22Rv1 (cell line): ENCODE measurements around the gene COL27A1.

ENCODE experiments used
- H3K27ac ChIP-seq: fragments of 450-650 bp; 2 replicates; pipeline ENCODE4 v1.5.1; 2017
- CTCF ChIP-seq: fragments of 450-650 bp; IDR thresholded peaks from 2 replicates; pipeline ENCODE4 v1.5.1; 2017; ENCODE audit warnings: mild to moderate bottlenecking
- ZFX ChIP-seq: fragments of 450-650 bp; IDR thresholded peaks from 2 replicates; pipeline ENCODE4 v1.6.1; 2017; ENCODE audit warnings: antibody characterized with exemption, borderline replicate concordance

The COL27A1 gene

GRCh38 chr9:114303977-114304376 lies 148.6 kb downstream of the COL27A1 start:
- no peak for TF ChIP-seq CTCF
- TF ChIP-seq ZFX, result no peak

DNA sequence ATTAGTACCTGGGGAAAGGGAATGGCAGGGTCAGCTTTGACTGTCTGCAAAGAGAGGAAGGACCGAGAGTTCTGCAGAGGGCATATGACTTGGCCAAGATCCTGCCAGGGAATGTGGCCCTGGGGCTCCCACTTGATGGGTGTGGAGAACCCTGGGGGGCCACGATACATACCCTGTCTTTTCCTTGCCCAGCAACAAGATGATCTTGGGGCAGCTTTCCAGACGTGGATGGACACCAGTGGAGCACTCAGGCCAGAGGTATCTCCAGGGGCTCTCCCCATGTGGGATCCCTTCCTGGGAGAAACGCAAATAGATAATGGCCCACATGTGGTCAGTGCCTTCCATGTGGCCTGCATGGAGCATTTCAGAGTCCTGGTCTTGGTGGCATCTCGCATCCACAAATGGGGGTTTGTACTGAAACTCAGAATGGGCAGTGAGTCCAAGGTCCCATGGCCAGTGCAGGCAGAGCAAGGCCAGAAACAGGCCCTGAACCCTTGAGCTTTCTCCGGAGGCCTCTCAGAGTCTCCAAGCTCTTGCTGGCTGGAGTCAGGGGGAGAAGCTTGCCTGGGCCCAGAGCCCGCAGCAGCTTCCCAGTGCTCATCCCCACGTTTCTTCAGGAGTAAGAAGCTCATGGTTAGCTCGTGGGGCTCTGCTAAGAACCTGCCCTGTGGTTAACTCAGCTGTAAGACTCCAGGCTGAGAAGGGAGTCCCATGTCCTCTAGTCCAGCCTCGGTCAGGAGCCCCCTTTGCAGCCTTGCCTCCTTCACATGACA lies 149.3 kb downstream of the COL27A1 start:
- TF ChIP-seq ZFX (no peak), CTCF (no peak)
- H3K27ac ChIP-seq, result no peak overlapping the region

More at GRCh38 chr9:114303977-114304376, 148.6 kb downstream of the COL27A1 start:
- H3K27ac ChIP-seq, result no peak overlapping the region

GRCh38 chr9:114307899-114308267 lies 152.5 kb downstream of the COL27A1 start:
- no peak overlapping the region for H3K27ac ChIP-seq
- TF ChIP-seq CTCF, result no peak
- TF ChIP-seq ZFX, result no peak

- TF ChIP-seq CTCF (no peak), ZFX (no peak)
- H3K27ac ChIP-seq, result no peak overlapping the region
These were observed 153.1 kb downstream of the COL27A1 start for GRCh38 chr9:114308361-114308950.

GRCh38 chr9:114309096-114309495 lies 153.8 kb downstream of the COL27A1 start:
- H3K27ac ChIP-seq, result no peak overlapping the region
- TF ChIP-seq ZFX (no peak), CTCF (no peak)

- TF ChIP-seq CTCF (no peak), ZFX (no peak)
- H3K27ac ChIP-seq, result no peak overlapping the region
These were observed 155.4 kb downstream of the COL27A1 start for GRCh38 chr9:114310471-114311450.
